Hepatocyte (in vitro differentiated cells): ENCODE data around the gene SEC23B.

Source experiments
- EZH2 ChIP-seq: fragments of 200-600 bp; sonication (generic); IDR thresholded peaks from 2 replicates; pipeline ENCODE4 v1.6.1; 2016; ENCODE audit warnings: antibody characterized with exemption, mild to moderate bottlenecking, borderline replicate concordance
- EZH2phosphoT487 ChIP-seq: fragments of 200-600 bp; sonication (generic); IDR thresholded peaks from one replicate; pipeline ENCODE4 v1.6.1; 2018; ENCODE audit warnings: antibody characterized with exemption, mild to moderate bottlenecking, low read depth, moderate library complexity; ENCODE audit not compliant: unreplicated experiment, severe bottlenecking
- TF ChIP-seq, protein P1 (sequence below): fragments of 200-600 bp; sonication (generic); IDR thresholded peaks from 2 replicates; pipeline ENCODE4 v1.5.1; 2016; ENCODE audit warnings: antibody characterized with exemption, mild to moderate bottlenecking; ENCODE audit not compliant: poor library complexity

DNA sequence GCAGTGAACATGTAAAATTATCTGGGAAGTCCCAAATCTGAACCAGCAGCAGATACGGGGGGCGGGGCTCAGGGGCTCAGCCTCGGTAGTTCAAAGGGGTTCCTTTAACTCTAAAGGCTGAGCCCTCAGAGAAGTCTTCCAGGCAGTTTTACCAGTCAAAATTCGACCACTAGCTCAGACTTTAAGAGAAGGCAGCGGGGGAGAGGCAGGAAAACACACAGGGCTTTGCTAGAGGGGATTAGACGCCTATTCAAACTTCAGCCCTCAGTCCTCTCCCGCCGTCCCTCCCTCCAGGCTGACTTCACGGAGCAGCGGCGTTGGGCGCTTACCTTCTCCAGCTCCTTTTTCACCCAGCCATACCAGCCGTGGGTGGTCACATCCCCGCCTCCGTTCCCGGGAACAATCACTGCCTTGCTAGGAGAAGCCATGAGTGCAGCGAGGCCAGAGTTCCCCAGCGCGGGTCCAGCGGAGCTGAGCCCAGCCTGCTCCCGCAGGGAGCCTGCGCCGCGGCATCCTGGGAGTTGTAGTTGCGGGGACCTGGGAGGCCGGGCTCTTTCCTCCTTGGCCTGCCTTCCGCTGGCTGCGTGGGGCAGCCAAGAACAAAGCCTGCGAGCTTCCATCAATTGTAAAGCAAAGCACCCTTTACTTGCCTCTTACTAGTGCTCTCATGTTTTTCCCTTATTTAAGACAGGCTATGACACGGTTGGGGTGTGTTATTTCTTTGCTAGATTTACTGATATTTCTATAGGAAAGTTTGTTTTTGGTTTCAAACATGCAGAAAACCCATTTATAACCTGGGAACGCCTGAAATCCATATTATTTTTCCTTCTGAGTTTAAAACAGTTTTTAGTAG lies 10.8 kb upstream of the SEC23B start, which contains the start of gene RBBP9:
- TF ChIP-seq, protein P1, sequence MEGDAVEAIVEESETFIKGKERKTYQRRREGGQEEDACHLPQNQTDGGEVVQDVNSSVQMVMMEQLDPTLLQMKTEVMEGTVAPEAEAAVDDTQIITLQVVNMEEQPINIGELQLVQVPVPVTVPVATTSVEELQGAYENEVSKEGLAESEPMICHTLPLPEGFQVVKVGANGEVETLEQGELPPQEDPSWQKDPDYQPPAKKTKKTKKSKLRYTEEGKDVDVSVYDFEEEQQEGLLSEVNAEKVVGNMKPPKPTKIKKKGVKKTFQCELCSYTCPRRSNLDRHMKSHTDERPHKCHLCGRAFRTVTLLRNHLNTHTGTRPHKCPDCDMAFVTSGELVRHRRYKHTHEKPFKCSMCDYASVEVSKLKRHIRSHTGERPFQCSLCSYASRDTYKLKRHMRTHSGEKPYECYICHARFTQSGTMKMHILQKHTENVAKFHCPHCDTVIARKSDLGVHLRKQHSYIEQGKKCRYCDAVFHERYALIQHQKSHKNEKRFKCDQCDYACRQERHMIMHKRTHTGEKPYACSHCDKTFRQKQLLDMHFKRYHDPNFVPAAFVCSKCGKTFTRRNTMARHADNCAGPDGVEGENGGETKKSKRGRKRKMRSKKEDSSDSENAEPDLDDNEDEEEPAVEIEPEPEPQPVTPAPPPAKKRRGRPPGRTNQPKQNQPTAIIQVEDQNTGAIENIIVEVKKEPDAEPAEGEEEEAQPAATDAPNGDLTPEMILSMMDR = no peak
- TF ChIP-seq EZH2 (no peak), EZH2phosphoT487 (no peak)
